ENCODE measurements around the gene VAPA.

Gene VAPA

DNA sequence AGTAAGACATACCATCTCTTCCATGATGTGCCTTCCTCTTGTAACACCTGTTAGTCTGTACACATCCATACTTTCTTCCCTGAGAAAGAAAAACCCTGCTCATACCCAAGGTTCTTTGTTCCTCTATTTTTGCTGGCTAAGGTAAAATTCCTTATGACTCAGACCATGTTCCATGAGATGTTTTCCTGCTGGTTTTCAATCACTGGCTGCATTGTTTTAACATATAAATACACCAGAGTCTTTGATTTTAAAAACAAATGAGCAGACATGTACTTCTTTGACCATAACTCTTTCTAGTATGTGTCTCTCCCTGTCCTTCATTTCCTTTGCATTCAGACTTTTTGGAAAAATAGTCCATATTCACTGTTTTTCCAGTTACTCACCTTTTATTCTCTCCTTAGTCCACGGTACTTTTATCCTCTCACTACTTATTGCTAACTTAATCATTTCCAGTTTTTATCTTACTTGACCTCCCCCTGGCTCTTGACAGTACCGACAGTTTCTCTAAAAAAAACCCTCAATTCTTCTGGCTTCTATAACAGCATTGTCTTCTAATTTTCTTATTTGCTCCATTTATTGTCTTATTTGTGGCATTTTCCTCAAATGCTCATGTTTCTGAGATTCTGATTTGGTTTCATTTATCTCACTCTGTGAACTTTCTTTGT is 4.3 kb downstream of the VAPA start:
- no peaks in the 10 kb centered on the region for H3K36me3 ChIP-seq (ENCODE audit: insufficient read depth, low read length)
- no peaks in the 10 kb centered on the region for H3K9me3 ChIP-seq (replicated peaks; ENCODE audit: low read length)
- peaks cover 46% of the 10 kb centered on the region for H3K4me1 ChIP-seq (ENCODE audit: control insufficient read depth, insufficient read depth, low read length)
- H3K27me3 ChIP-seq (ENCODE audit: control insufficient read depth, insufficient read depth, low read length) = no peaks in the 10 kb centered on the region
- no peak overlapping the region for H3K4me3 ChIP-seq (ENCODE audit: low read length)
- H3K9ac ChIP-seq (ENCODE audit: low read depth, low read length) = peak overlapping the region; percentile 5
- H3K4me2 ChIP-seq (ENCODE audit: low read length) = peak overlapping the region; percentile 60

DNA sequence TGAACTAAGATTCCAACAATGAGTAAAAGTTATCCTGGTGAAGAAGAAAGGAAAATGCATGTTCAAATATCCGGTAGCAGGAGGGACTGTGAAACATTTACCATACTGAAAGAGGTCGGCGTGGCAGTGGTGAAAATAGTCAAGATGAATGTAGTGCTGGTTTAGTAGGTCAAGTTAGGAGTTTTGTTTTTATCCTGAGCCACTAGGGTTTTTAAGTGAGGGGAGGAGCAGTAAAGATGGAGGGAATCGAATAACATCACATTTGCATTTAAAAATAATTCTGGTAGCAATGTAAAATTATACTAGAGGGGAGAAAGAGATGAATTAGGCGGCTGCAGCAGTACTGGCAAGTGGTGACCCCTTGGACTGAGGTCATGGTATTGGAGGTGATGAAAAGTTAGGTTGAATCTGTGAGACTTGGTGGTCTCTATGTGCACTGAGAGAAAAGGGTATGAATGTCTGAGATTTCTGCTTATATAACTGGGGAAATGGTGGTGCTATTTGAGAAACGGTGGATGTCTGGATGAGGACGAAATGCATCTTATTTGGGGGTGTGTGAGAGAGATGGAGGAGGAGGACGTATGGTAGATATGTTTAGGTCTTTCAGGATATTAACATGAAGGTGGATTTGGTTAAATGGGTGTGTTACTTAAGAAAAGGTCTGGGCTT is 5.9 kb downstream of the VAPA start:
- Histone ChIP-seq H3K4me1 (ENCODE audit: control insufficient read depth, insufficient read depth, low read length) (peaks cover 52% of the 10 kb centered on the region), H3K4me3 (ENCODE audit: low read length) (no peak overlapping the region), H3K4me2 (ENCODE audit: low read length) (no peak overlapping the region), H3K27me3 (ENCODE audit: control insufficient read depth, insufficient read depth, low read length) (no peaks in the 10 kb centered on the region), H3K36me3 (ENCODE audit: insufficient read depth, low read length) (no peaks in the 10 kb centered on the region), H3K9me3 (replicated peaks; ENCODE audit: low read length) (no peaks in the 10 kb centered on the region), H3K9ac (ENCODE audit: low read depth, low read length) (no peak overlapping the region)

DNA sequence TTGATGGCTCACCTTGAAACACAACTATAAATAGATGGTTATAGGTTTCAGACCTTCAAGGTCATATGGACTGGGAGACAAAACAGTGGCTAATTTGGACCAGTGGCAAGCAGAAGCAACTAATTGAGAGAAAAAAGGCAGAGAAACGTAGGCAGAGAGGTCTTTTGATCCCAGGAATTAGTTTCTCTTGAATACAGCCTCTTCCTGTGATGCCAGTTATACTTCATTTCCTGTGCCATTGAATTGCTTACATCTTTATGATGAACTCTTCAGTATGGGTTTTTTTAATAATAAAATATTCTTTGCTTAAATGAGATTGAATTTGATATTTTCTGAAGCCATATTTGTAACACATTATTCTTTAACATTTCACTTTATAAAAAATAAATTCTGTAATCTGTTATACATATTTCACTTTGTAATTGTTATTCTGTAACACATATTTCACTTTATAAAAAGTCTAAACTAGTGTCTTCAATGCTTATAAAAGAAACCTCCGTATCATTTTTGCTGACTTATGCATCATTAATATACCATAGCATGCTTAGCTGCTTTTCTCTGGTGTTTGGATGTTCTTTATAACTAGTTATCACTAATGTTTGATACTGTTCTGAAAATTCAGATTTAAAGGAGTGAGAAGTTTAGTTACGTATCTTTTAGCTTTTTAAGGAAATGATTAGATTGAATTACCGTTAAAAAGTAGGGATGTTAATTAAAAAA is 8.9 kb downstream of the VAPA start:
- Histone ChIP-seq H3K9ac (ENCODE audit: low read depth, low read length) (no peak overlapping the region), H3K4me1 (ENCODE audit: control insufficient read depth, insufficient read depth, low read length) (peaks cover 60% of the 10 kb centered on the region), H3K36me3 (ENCODE audit: insufficient read depth, low read length) (no peaks in the 10 kb centered on the region), H3K9me3 (replicated peaks; ENCODE audit: low read length) (no peaks in the 10 kb centered on the region), H3K4me2 (ENCODE audit: low read length) (no peak overlapping the region), H3K27me3 (ENCODE audit: control insufficient read depth, insufficient read depth, low read length) (no peaks in the 10 kb centered on the region), H3K4me3 (ENCODE audit: low read length) (no peak overlapping the region)

DNA sequence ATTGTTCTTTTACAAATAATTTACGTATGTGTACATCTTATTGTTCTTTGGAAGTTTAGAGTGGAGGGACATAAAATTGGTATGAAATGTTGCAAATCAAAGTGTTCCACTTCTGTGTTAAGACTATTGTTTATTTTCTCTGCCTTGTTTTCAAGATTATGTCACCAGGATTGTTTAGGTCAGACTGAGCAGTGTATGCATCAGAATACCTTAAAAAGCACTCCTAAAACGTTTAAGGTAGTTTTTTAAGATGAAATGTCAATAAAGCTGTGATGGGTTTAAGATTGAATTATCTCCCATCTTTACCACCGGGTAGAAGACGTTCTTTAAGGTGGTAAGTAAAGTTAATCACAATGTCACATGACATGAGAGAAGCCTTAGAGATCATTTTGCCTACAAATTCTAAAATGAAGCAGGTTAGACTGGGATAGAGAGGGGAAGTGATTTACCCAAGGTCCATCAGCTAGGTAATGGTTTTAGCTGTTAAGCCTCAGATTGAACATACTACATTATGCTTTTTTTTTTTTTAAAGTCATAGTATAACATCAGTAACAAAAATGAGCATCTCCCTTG is 10.6 kb downstream of the VAPA start:
- peaks cover 43% of the 10 kb centered on the region for H3K4me1 ChIP-seq (ENCODE audit: control insufficient read depth, insufficient read depth, low read length)
- no peaks in the 10 kb centered on the region for H3K36me3 ChIP-seq (ENCODE audit: insufficient read depth, low read length)
- H3K27me3 ChIP-seq (ENCODE audit: control insufficient read depth, insufficient read depth, low read length) = no peaks in the 10 kb centered on the region
- no peak overlapping the region for H3K4me2 ChIP-seq (ENCODE audit: low read length)
- H3K9me3 ChIP-seq (replicated peaks; ENCODE audit: low read length) = no peaks in the 10 kb centered on the region
- no peak overlapping the region for H3K9ac ChIP-seq (ENCODE audit: low read depth, low read length)
- no peak overlapping the region for H3K4me3 ChIP-seq (ENCODE audit: low read length)

DNA sequence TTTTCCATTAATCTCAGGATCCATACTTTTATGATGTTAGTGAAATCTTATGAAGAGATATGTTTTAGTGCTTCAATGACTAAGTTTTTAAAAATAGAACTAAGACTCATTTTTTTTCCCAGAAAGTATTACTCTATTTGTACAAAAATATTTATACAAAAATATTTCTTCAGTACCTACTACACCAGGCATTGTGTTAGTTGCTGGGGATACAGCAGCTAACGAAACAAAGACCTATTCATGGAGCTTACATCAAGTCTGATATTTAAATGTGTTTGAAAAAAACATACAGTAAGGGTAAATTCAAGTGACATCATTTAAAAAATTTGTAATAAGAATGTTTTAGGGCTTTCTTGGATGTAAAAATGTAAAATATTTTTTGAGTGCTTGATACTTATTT is 11.6 kb downstream of the VAPA start:
- Histone ChIP-seq H3K9me3 (replicated peaks; ENCODE audit: low read length) (no peaks in the 10 kb centered on the region), H3K4me1 (ENCODE audit: control insufficient read depth, insufficient read depth, low read length) (peaks cover 42% of the 10 kb centered on the region)

DNA sequence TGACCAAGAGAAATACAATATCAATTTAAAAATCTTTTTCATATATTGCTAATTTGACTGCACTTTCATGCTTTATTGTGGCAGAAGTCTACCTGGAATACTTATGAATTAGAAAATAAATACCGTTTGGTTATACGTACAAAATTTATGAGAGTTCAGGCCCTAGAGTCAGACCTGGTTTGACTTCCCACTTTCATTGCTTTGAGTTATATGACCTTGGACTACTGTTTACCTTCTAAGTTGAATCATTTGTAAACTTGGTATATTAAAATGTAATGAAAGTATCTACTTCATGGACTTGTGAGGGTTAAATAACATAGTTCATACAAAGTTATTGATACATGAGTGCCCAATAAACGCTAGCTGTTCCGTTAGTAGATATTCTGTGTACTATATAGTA is 12.0 kb downstream of the VAPA start:
- H3K4me3 ChIP-seq (ENCODE audit: low read length) = no peak overlapping the region
- H3K9ac ChIP-seq (ENCODE audit: low read depth, low read length) = peak overlapping the region; percentile 10
- H3K9me3 ChIP-seq (replicated peaks; ENCODE audit: low read length) = no peaks in the 10 kb centered on the region
- H3K27me3 ChIP-seq (ENCODE audit: control insufficient read depth, insufficient read depth, low read length) = no peaks in the 10 kb centered on the region
- peaks cover 38% of the 10 kb centered on the region for H3K4me1 ChIP-seq (ENCODE audit: control insufficient read depth, insufficient read depth, low read length)
- no peaks in the 10 kb centered on the region for H3K36me3 ChIP-seq (ENCODE audit: insufficient read depth, low read length)
- no peak overlapping the region for H3K4me2 ChIP-seq (ENCODE audit: low read length)

More for the DNA sequence above, 11.6 kb downstream of the VAPA start:
- no peaks in the 10 kb centered on the region for H3K27me3 ChIP-seq (ENCODE audit: control insufficient read depth, insufficient read depth, low read length)
- peak overlapping the region; percentile 10 for H3K9ac ChIP-seq (ENCODE audit: low read depth, low read length)
- no peak overlapping the region for H3K4me2 ChIP-seq (ENCODE audit: low read length)
- H3K4me3 ChIP-seq (ENCODE audit: low read length) = no peak overlapping the region
- no peaks in the 10 kb centered on the region for H3K36me3 ChIP-seq (ENCODE audit: insufficient read depth, low read length)

DNA sequence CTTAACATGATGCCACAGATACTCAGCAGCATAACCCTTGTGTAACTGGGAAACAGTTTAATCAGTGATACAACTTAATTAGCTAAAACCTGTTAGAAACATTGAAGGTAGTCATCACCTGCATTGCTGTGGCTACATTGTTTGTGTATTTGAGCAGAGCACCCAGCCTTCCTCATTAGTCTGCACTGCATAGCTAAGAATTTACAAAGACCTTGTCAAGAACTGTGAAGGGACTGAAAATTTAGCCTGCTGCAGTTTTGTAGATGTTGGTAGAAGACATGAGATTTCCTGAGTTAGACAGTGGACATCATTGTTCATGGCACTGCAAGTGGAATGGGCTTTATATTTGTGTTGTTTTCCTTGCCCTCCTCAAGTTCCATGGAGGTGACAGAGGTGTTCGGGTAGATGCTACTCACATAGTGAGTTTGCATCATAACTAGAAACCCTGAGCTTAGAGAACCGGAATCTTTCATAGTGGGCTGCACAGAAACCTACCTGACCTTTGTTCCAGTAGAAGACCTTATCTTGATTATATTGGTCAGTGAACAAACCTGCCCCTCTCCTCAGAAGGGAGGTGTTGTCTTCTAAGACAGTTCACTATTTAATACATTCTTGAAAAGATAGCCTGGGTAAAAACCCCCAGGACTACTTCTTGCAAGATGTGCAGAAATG is 12.5 kb downstream of the VAPA start:
- Histone ChIP-seq H3K27me3 (ENCODE audit: control insufficient read depth, insufficient read depth, low read length) (no peaks in the 10 kb centered on the region), H3K9me3 (replicated peaks; ENCODE audit: low read length) (no peaks in the 10 kb centered on the region), H3K4me1 (ENCODE audit: control insufficient read depth, insufficient read depth, low read length) (peaks cover 37% of the 10 kb centered on the region), H3K4me2 (ENCODE audit: low read length) (no peak overlapping the region), H3K9ac (ENCODE audit: low read depth, low read length) (no peak overlapping the region), H3K4me3 (ENCODE audit: low read length) (no peak overlapping the region), H3K36me3 (ENCODE audit: insufficient read depth, low read length) (no peaks in the 10 kb centered on the region)

DNA sequence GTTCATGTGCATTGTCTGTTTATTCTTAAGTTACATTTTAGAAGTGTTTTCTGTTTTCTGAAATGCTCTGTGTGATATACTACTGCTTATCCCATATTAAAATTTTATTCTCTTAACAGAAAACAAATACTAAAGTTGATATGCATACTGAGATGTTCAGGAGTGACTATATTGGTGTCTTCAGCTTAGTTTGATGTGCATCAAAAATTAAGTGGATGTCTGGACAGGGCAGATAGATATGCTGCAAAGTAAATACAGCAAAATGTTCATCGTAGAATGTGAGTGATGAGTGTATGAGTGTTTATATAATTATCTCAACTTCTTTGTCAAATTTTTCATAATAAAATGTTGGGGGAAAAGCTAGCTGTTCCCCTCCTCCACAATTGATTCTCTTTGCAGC is 13.2 kb downstream of the VAPA start:
- no peak overlapping the region for H3K9ac ChIP-seq (ENCODE audit: low read depth, low read length)
- peaks cover 37% of the 10 kb centered on the region for H3K4me1 ChIP-seq (ENCODE audit: control insufficient read depth, insufficient read depth, low read length)
- no peaks in the 10 kb centered on the region for H3K36me3 ChIP-seq (ENCODE audit: insufficient read depth, low read length)
- no peak overlapping the region for H3K4me2 ChIP-seq (ENCODE audit: low read length)
- H3K27me3 ChIP-seq (ENCODE audit: control insufficient read depth, insufficient read depth, low read length) = no peaks in the 10 kb centered on the region
- H3K9me3 ChIP-seq (replicated peaks; ENCODE audit: low read length) = no peaks in the 10 kb centered on the region
- H3K4me3 ChIP-seq (ENCODE audit: low read length) = no peak overlapping the region

DNA sequence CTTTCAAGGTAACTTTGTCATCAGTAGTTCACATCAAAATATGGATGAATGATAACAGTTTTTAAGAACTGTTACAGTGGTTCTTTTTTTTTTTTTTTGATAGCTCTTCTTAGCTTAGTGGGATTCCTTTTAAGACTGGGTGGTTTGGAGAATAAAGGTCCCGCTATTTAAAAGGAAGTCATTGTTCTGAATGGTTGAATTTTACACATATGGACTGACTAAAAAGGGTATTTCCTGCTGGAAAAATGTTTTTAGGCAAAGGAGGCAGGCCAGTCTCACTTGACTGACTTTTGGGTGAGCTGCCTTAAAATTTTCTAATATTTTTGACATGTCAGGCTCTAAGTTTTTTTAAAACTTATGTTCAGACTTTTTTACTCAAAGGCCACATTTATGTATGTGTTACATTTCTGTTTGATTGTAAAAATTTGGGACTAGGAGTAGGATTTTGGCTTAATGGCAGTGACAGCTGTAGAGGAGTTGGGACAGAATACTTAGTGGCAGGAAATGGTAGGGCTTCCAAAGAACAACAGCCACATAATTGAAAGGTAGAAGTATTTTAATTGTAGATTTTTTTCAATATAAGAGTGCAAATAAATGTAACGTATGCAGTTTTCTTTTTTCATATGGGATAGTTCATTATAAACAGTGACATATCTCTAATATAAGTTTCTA is 13.7 kb downstream of the VAPA start:
- H3K4me3 ChIP-seq (ENCODE audit: low read length) = no peak overlapping the region
- H3K27me3 ChIP-seq (ENCODE audit: control insufficient read depth, insufficient read depth, low read length) = no peaks in the 10 kb centered on the region
- H3K4me2 ChIP-seq (ENCODE audit: low read length) = no peak overlapping the region
- H3K4me1 ChIP-seq (ENCODE audit: control insufficient read depth, insufficient read depth, low read length) = peaks cover 36% of the 10 kb centered on the region
- no peak overlapping the region for H3K9ac ChIP-seq (ENCODE audit: low read depth, low read length)
- no peaks in the 10 kb centered on the region for H3K9me3 ChIP-seq (replicated peaks; ENCODE audit: low read length)
- peaks cover 2% of the 10 kb centered on the region for H3K36me3 ChIP-seq (ENCODE audit: insufficient read depth, low read length)

DNA sequence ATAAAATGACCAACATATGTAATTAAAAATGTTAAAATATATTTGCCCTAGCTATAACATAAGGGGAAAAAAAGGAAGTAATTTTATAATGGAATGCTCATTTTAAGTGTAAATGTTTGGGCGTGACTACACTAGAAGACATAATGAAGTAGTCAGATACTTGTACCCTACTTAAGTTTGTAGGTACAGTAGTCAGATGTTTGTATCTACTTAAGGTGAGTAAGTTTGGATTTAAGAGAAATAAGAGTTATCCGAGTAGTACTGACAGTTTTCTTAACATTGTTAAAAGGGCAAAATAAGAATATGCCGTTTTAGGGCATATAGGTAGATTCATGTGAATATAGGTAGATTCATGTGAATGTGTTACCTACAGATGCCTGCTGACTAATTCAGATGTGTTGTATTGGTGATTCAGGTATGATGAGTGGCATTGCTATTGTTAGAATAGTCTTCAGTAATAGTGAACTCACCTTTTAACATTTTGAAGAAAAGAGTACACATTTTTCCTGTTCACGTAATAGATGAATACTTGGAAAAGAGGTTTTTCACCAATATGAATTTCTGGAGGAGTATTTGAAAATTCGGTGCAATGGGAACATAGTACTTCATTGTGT is 14.9 kb downstream of the VAPA start:
- Histone ChIP-seq H3K9me3 (replicated peaks; ENCODE audit: low read length) (no peaks in the 10 kb centered on the region), H3K9ac (ENCODE audit: low read depth, low read length) (no peak overlapping the region), H3K36me3 (ENCODE audit: insufficient read depth, low read length) (peaks cover 11% of the 10 kb centered on the region), H3K4me1 (ENCODE audit: control insufficient read depth, insufficient read depth, low read length) (peaks cover 35% of the 10 kb centered on the region), H3K27me3 (ENCODE audit: control insufficient read depth, insufficient read depth, low read length) (no peaks in the 10 kb centered on the region), H3K4me3 (ENCODE audit: low read length) (no peak overlapping the region), H3K4me2 (ENCODE audit: low read length) (no peak overlapping the region)

Measured in skeletal muscle satellite cell (primary cell).